AG04449 (cell line): ENCODE measurements around the gene B4GALT1.

Source experiments
- CTCF ChIA-PET: fragments of 350-600 bp; formaldehyde crosslinking; extraction: SDS; loops from one replicate; lab custom pipeline; 2021; ENCODE audit warnings: antibody characterized with exemption; lab: Yijun Ruan, JAX
- POLR2A ChIA-PET: fragments of 400-600, 350-600 bp; formaldehyde crosslinking; extraction: SDS; loops from one replicate; lab custom pipeline; 2020; ENCODE audit warnings: antibody characterized with exemption, inconsistent platforms; lab: Yijun Ruan, JAX
- DNase-seq: peaks from one replicate; pipeline ENCODE4 v3.0.0-alpha.2; 2010; ENCODE audit warnings: low read depth, low spot score
- H3K4me3 ChIP-seq: 2 replicates; pipeline ENCODE4 v1.5.1; 2011; ENCODE audit warnings: low read depth, mild to moderate bottlenecking, control low read depth, low read length
- CTCF ChIP-seq: IDR thresholded peaks from one replicate; pipeline ENCODE4 v1.5.1; 2011; ENCODE audit warnings: mild to moderate bottlenecking, moderate library complexity, low read length, control low read depth, inconsistent platforms; ENCODE audit not compliant: insufficient read depth; ENCODE audit errors: missing control alignments

B4GALT1 gene

GRCh38 chr9:33128570-33128969, 38.6 kb downstream of the B4GALT1 start:
- TF ChIP-seq CTCF = no peak
- POLR2A ChIA-PET = no interaction called here
- no peak overlapping the region for H3K4me3 ChIP-seq
- no peak for DNase-seq
- CTCF ChIA-PET = interaction anchor here (0.8 kb wide), 1 partner anchor 98 kb away, joined by 3 read pairs; no protein-coding TSS in a partner anchor

DNA sequence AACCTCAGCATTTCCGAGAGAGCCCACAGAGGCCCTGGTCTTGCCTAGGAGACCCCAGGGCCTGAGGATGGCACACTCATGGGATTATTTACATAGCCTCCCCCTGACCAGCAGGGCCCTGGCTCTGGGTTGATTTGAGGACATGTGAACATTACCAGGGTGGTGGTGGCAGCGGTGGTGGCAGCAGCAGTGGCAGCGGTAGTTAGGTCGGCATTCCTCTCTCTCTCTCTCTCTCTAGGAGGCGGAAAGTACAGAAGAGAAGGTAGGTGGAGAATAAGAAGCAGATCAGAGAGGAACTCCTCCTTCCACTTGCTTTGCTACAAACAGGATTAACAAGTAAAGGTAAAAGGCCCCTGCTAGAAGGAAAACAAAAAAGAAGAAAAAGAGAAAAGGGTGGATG, 39.3 kb downstream of the B4GALT1 start:
- no peak for DNase-seq
- ChIA-PET CTCF (interaction anchor here (0.8 to 1.1 kb wide), 2 partner anchors 10 to 98 kb away, joined by 3 read pairs; no protein-coding TSS in a partner anchor), POLR2A (interaction anchor here (1.3 kb wide), 1 partner anchor 102 kb away, joined by 4 read pairs; no protein-coding TSS in a partner anchor)
- H3K4me3 ChIP-seq = no peak overlapping the region
- TF ChIP-seq CTCF = no peak

DNA sequence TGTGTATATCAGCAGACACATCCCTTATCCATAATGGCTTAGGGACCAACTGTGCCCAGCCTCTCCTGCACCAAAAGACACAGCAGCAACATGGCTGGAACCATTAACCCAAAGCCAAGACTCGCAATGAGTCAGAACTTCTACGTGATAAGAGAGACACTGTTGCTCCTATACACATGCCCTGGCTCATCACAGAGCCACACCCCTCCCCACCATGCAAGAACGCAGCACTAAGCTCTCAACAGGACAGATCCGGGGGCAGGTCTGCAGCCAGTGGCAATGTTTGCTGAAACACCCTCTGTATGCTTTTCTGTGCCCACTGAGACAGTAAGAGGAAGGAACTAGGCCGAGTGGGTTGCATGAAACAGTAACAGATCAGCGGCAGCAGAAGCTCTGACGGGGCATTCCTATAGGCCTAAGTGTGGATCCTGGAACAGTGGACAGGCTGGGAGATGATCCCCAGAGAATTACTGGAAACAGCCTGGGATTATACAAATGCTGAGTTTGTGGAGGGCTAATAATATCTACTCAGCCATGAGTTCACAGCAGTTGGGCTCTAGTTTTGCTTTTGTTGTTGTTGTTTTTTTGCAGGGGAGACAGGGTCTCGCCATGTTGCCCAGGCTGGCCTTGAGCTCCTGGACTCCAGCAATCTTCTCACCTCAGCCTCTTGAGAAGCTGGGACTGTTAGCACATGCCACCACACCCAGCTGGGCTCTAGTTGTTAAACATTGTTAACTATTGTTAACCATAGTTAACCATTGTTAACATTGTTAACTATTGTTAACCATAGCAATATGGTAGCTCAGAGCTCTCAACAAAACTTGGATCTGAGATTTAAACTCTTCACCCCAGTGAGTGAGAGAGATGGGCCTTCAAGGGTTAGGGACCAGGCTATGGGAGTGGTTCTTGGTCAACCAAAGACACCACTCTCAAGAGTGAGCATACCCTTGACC, 41.0 kb downstream of the B4GALT1 start:
- DNase-seq = no peak
- no peak overlapping the region for H3K4me3 ChIP-seq
- CTCF ChIA-PET = interaction anchor here (1.9 kb wide), 1 partner anchor 100 kb away, joined by 10 read pairs; no protein-coding TSS in a partner anchor
- TF ChIP-seq CTCF = no peak
- POLR2A ChIA-PET = interaction anchor here (1.3 kb wide), 1 partner anchor 100 kb away, joined by 4 read pairs; no protein-coding TSS in a partner anchor

DNA sequence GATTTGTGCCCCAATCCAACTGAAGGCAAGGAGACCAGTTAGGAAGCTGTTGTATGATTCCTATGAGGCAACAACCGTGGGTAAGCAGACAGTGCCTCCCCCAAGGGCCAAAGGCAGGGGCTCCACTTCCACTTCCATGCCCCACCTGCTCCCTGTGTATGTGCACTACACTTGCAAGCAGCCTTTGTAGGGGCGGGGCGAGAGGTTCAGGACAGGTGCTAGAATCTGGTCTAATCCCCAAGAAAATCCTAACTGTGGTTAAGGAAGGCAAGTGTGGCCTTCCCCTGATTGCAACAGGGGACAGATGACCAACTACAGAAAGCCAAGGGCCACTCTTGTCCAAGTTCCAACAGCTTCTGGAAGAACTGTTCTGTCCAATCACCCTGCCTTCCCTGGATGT, 41.7 kb downstream of the B4GALT1 start:
- ChIA-PET CTCF (interaction anchor here (1.9 kb wide), 1 partner anchor 101 kb away, joined by 10 read pairs; no protein-coding TSS in a partner anchor), POLR2A (no interaction called here)
- no peak for TF ChIP-seq CTCF
- H3K4me3 ChIP-seq = no peak overlapping the region
- DNase-seq = no peak

DNA sequence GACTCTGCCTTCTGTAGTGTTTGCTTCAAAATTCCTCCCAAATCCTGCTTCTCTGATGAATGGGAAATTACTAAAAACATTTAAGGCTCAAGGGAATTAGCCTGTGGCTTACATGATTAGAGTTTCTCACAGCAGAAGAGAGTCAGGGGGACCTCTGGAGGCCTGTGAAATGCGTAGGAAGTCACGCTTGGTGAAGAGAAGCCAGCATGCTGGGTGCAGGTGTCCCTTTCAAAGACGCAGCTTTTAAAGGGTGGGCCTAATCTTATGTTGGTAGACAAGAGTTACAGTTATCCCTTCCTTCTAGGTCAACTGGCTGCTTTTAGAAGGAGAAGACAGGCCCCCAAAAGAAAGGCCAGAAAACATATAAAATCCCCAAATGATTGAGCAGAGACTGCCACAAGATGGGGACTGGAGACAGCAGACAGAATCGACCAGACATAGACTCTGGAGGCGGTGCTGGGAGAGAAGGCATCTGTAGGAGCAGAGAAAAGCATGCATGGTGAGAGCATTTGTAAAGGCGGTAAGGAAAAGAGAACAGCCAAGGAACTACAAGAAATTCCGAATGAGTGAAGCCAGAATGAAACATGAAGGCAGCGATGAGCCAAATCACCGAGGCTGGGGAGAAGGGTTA, 42.3 kb downstream of the B4GALT1 start:
- CTCF ChIA-PET = interaction anchor here (1.9 kb wide), 1 partner anchor 101 kb away, joined by 10 read pairs; no protein-coding TSS in a partner anchor
- no peak for DNase-seq
- POLR2A ChIA-PET = no interaction called here
- no peak overlapping the region for H3K4me3 ChIP-seq
- no peak for TF ChIP-seq CTCF
